CD14-positive monocyte (primary cell): Measurements from ENCODE around the gene NTRK1. TPM values are rescaled to one million over a fixed set of nuclear protein-coding genes. Genes with fewer than 3 reads are reported as not detected.

Experiments
- DNase-seq, 3 donors: peaks; one replicate each; pipeline ENCODE4 v3.0.0-alpha.2; 2011 to 2022
- H2AFZ ChIP-seq: 2 replicates; pipeline ENCODE4 v1.6.0; 2012; ENCODE audit warnings: mild to moderate bottlenecking, low read depth, low read length, inconsistent platforms; ENCODE audit not compliant: insufficient read depth, poor library complexity, severe bottlenecking
- H3K27ac ChIP-seq, 2 donors: 1 replicate in 1 of 2; 2 replicates in 1 of 2; pipeline ENCODE4 v1.5.1; 2012 to 2013; ENCODE audit warnings: low read length in 2 of 2, control low read depth in 1 of 2, inconsistent platforms in 1 of 2, low read depth in 1 of 2, mild to moderate bottlenecking in 1 of 2
- H3K27me3 ChIP-seq, 2 donors: one replicate each; pipeline versions ENCODE4 v1.6.0 to v1.6.1; 2011 to 2013; ENCODE audit warnings: low read length in 2 of 2; ENCODE audit not compliant: control insufficient read depth in 2 of 2, insufficient read depth in 2 of 2
- H3K36me3 ChIP-seq, 2 donors: replicated peaks in 1 of 2; 1 replicate in 1 of 2; 2 replicates in 1 of 2; pipeline versions ENCODE4 v1.5.1 to v1.6.1; 2012 to 2013; ENCODE audit warnings: low read length in 2 of 2, control low read depth in 1 of 2, inconsistent platforms in 1 of 2, mild to moderate bottlenecking in 1 of 2; ENCODE audit not compliant: insufficient read depth in 2 of 2, control insufficient read depth in 1 of 2
- H3K4me1 ChIP-seq, 2 donors: 1 replicate in 1 of 2; 2 replicates in 1 of 2; pipeline versions ENCODE4 v1.5.1 to v1.6.1; 2012 to 2013; ENCODE audit warnings: low read length in 2 of 2, control low read depth in 1 of 2, inconsistent platforms in 1 of 2, mild to moderate bottlenecking in 1 of 2, moderate library complexity in 1 of 2; ENCODE audit not compliant: insufficient read depth in 2 of 2, control insufficient read depth in 1 of 2
- H3K4me2 ChIP-seq: replicated peaks from 2 replicates; pipeline ENCODE3; 2012; ENCODE audit warnings: low read length, moderate library complexity, mild to moderate bottlenecking; ENCODE audit not compliant: poor library complexity, severe bottlenecking; ENCODE audit errors: extremely low read depth
- H3K4me3 ChIP-seq, 3 experiments: fragments of 200-600 bp in 1 of 3; sonication (generic) in 1 of 3; replicated peaks in 1 of 3; 1 replicate in 2 of 3; 2 replicates in 1 of 3; pipeline ENCODE4 v1.5.1; 2011 to 2013; ENCODE audit warnings: low read length in 3 of 3, mild to moderate bottlenecking in 3 of 3, control low read depth in 2 of 3, low read depth in 2 of 3, inconsistent platforms in 1 of 3, moderate library complexity in 1 of 3
- H3K79me2 ChIP-seq: 2 replicates; pipeline ENCODE4 v1.6.0; 2012; ENCODE audit warnings: mild to moderate bottlenecking, control low read depth, inconsistent platforms, low read length, moderate library complexity; ENCODE audit not compliant: insufficient read depth
- H3K9ac ChIP-seq: 2 replicates; pipeline ENCODE4 v1.6.0; 2017; ENCODE audit warnings: low read length, mild to moderate bottlenecking; ENCODE audit not compliant: insufficient read depth, poor library complexity, severe bottlenecking
- H3K9me3 ChIP-seq, 2 donors: replicated peaks in 1 of 2; 1 replicate in 1 of 2; 2 replicates in 1 of 2; pipeline versions ENCODE4 v1.5.1 to v1.6.1; 2012 to 2013; ENCODE audit warnings: low read length in 2 of 2, control low read depth in 1 of 2; ENCODE audit not compliant: control insufficient read depth in 1 of 2, insufficient read depth in 1 of 2
- H4K20me1 ChIP-seq: 2 replicates; pipeline ENCODE4 v1.6.0; 2012; ENCODE audit warnings: mild to moderate bottlenecking, low read length, control low read depth, moderate library complexity; ENCODE audit not compliant: insufficient read depth
- H3K27ac Mint-ChIP-seq, 7 donors: one replicate each; pipeline ENCODE4 v1.8.0; 2020; ENCODE audit warnings: mild to moderate bottlenecking in 7 of 7, mixed read lengths in 7 of 7, moderate library complexity in 6 of 7, inconsistent platforms in 2 of 7
- H3K27me3 Mint-ChIP-seq, 3 donors: one replicate each; pipeline ENCODE4 v1.8.0; 2021 to 2022; ENCODE audit warnings: low read depth in 3 of 3, mild to moderate bottlenecking in 3 of 3, mixed read lengths in 3 of 3, moderate library complexity in 3 of 3, inconsistent platforms in 1 of 3
- H3K36me3 Mint-ChIP-seq, 2 donors: one replicate each; pipeline ENCODE4 v1.8.0; 2020; ENCODE audit warnings: mixed read lengths in 2 of 2, inconsistent platforms in 1 of 2, mild to moderate bottlenecking in 1 of 2
- H3K4me1 Mint-ChIP-seq: one replicate; pipeline ENCODE4 v1.8.0; 2020; ENCODE audit warnings: mild to moderate bottlenecking, mixed read lengths
- H3K4me3 Mint-ChIP-seq, 2 donors: one replicate each; pipeline ENCODE4 v1.8.0; 2020; ENCODE audit warnings: mild to moderate bottlenecking in 2 of 2, mixed read lengths in 2 of 2, moderate library complexity in 1 of 2
- H3K9me3 Mint-ChIP-seq, 7 donors: one replicate each; pipeline ENCODE4 v1.8.0; 2020 to 2022; ENCODE audit warnings: mixed read lengths in 7 of 7, mild to moderate bottlenecking in 6 of 7, moderate library complexity in 6 of 7, inconsistent platforms in 2 of 7
- WGBS: methylation state at CpG from one replicate; pipeline ENCODE4 v1.1.5; 2013; ENCODE audit warnings: missing lambda C conversion rate; ENCODE audit not compliant: insufficient coverage; 5-methylcytosine and 5-hydroxymethylcytosine counted together
- intact Hi-C, 2 donors: fragments of 100-400 bp; cut with micrococcal nuclease; formaldehyde crosslinking; loops; one replicate each; pipeline versions ENCODE4 v1.15.0 to v1.15.1; 2023
- polyA plus RNA-seq, 3 donors: library from polyadenylated mRNA; depleted of rRNA in 1 of 3; unstranded in 2 of 3; stranded (reverse) in 1 of 3; fragments of 300-500 nt in 2 of 3; fragments of >200 nt in 1 of 3; fragmentation: Illumina TruSeq in 2 of 3; gene quantifications; 1 replicate in 2 of 3; 2 replicates in 1 of 3; pipeline ENCODE4 v1.2.3, GENCODE V29; 2012 to 2021
- TF ChIP-seq, protein P1 (sequence below): fragments of 200-600 bp; IDR thresholded peaks from one replicate; pipeline ENCODE4 v1.8.0; 2022; ENCODE audit warnings: antibody characterized with exemption, mild to moderate bottlenecking

Gene NTRK1
- polyA plus RNA-seq, 3 donors, result 0.03 TPM; not detected in 2

- Histone ChIP-seq H3K27me3 (peaks cover 29 to 51% of the 10 kb centered on the region in 2 donors), H3K9ac (no peak overlapping the region), H2AFZ (no peak overlapping the region), H3K9me3 (peaks cover 0 to 8% of the 10 kb centered on the region in 2 donors), H4K20me1 (no peaks in the 10 kb centered on the region), H3K27ac (no peak overlapping the region), H3K4me3 (no peak overlapping the region), H3K4me2 (no peak overlapping the region), H3K36me3 (no peaks in the 10 kb centered on the region), H3K79me2 (no peaks in the 10 kb centered on the region), H3K4me1 (peaks cover 2 to 4% of the 10 kb centered on the region in 2 donors)
- WGBS, result 79% methylated on average over 9 of the region's 9 CpGs
- H3K9me3 Mint-ChIP-seq, result peaks cover 0 to 8% (median 2%) of the 10 kb centered on the region in 7 donors
- TF ChIP-seq, protein P1, sequence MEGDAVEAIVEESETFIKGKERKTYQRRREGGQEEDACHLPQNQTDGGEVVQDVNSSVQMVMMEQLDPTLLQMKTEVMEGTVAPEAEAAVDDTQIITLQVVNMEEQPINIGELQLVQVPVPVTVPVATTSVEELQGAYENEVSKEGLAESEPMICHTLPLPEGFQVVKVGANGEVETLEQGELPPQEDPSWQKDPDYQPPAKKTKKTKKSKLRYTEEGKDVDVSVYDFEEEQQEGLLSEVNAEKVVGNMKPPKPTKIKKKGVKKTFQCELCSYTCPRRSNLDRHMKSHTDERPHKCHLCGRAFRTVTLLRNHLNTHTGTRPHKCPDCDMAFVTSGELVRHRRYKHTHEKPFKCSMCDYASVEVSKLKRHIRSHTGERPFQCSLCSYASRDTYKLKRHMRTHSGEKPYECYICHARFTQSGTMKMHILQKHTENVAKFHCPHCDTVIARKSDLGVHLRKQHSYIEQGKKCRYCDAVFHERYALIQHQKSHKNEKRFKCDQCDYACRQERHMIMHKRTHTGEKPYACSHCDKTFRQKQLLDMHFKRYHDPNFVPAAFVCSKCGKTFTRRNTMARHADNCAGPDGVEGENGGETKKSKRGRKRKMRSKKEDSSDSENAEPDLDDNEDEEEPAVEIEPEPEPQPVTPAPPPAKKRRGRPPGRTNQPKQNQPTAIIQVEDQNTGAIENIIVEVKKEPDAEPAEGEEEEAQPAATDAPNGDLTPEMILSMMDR, result no peak
- H3K27ac Mint-ChIP-seq, result peak overlapping the region in 1 of 7 donors; percentile 18
- no peak for DNase-seq
- intact Hi-C loops, result no loop called here
- peaks cover 48 to 79% (median 57%) of the 10 kb centered on the region in 3 donors for H3K27me3 Mint-ChIP-seq
- H3K4me3 Mint-ChIP-seq, result no peak overlapping the region
- peaks cover 6% of the 10 kb centered on the region for H3K4me1 Mint-ChIP-seq
- peaks cover 0 to 1% of the 10 kb centered on the region in 2 donors for H3K36me3 Mint-ChIP-seq
Measured at GRCh38 chr1:156842618-156843300, 17.9 kb upstream of the NTRK1 start.

DNA sequence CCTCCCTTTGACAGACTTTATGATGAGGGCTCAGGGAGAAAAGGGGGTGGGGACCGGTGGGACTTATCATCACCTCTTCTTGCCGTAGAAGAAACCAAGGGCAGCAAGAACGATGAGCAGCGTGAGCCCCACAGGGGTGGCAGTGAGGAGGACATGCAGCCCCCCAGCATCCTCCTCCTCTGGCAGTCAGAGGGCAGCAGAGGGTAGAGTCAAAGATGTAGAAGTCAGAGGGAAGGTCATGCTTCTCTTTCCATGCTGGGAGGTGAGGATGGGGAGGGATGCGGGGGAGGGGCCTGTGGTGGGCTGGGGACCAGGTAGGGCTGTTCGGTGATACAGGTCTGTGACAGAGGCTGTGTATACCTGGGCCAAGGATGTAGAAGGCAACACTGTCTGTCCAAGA lies 16.6 kb upstream of the NTRK1 start:
- Mint-ChIP-seq H3K4me1 (peaks cover 6% of the 10 kb centered on the region), H3K4me3 (peak overlapping the region in 1 of 2 donors; percentile 77)
- 26% methylated on average over 2 of the region's 6 CpGs for WGBS

More for the DNA sequence above, 16.6 kb upstream of the NTRK1 start:
- Histone ChIP-seq H3K36me3 (no peaks in the 10 kb centered on the region), H4K20me1 (no peaks in the 10 kb centered on the region), H2AFZ (no peak overlapping the region), H3K9me3 (peaks cover 0 to 8% of the 10 kb centered on the region in 2 donors), H3K4me3 (no peak overlapping the region), H3K27ac (no peak overlapping the region), H3K27me3 (peaks cover 41 to 65% of the 10 kb centered on the region in 2 donors), H3K4me1 (peaks cover 2 to 4% of the 10 kb centered on the region in 2 donors), H3K79me2 (no peaks in the 10 kb centered on the region), H3K4me2 (no peak overlapping the region), H3K9ac (no peak overlapping the region)
- intact Hi-C loops, result no loop called here
- TF ChIP-seq, protein P1, result no peak
- Mint-ChIP-seq H3K9me3 (peaks cover 0 to 11% (median 2%) of the 10 kb centered on the region in 7 donors), H3K27me3 (peaks cover 62 to 88% (median 65%) of the 10 kb centered on the region in 3 donors), H3K36me3 (peaks cover 0 to 1% of the 10 kb centered on the region in 2 donors), H3K27ac (peak overlapping the region in 1 of 7 donors; percentile 22)
- no peak for DNase-seq
